Measurements from ENCODE around the gene OR8B12. TPM values are rescaled to one million over a fixed set of nuclear protein-coding genes. Genes with fewer than 3 reads are reported as not detected.

The OR8B12 gene, protein sequence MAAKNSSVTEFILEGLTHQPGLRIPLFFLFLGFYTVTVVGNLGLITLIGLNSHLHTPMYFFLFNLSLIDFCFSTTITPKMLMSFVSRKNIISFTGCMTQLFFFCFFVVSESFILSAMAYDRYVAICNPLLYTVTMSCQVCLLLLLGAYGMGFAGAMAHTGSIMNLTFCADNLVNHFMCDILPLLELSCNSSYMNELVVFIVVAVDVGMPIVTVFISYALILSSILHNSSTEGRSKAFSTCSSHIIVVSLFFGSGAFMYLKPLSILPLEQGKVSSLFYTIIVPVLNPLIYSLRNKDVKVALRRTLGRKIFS
- not detected for total RNA-seq
- not detected for polyA plus RNA-seq

DNA sequence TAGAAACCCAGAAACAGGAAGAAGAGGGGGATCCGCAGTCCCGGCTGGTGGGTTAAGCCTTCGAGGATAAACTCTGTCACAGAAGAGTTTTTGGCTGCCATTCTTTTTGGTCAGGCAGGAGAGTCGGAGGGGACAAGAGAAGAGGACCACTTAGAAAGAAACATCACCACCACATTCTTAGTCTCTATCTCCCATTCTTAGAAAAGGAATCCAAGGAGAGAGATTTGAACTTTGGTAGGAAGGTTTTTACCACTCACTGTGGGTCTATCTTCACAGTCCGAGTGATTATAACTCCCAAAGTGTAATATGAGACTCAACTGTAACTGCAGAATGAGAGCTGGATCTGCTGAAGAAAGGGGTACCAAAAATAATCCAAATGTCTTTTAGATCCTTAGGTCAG is at the start of gene OR8B12:
TSS of gene OR8B12 (minus strand) at position 101 of the 400 bp plus-strand sequence. CDS start at position 101, 0 bp downstream.
- Histone ChIP-seq H3K9me3 (no peaks in the 10 kb centered on the region), H3K4me3 (no peak within 1 kb of the TSS), H3K4me1 (no peaks in the 10 kb centered on the region), H3K36me3 (no peaks in the 10 kb centered on the region), H3K27ac (no peak within 1 kb of the TSS), H3K27me3 (no peaks in the 10 kb centered on the region)
- TF ChIP-seq POLR2AphosphoS5 (IDR thresholded peaks at IDR 0.05): no peak
- TF ChIP-seq POLR2A (IDR thresholded peaks at IDR 0.05): no peak
- TF ChIP-seq, protein P1, sequence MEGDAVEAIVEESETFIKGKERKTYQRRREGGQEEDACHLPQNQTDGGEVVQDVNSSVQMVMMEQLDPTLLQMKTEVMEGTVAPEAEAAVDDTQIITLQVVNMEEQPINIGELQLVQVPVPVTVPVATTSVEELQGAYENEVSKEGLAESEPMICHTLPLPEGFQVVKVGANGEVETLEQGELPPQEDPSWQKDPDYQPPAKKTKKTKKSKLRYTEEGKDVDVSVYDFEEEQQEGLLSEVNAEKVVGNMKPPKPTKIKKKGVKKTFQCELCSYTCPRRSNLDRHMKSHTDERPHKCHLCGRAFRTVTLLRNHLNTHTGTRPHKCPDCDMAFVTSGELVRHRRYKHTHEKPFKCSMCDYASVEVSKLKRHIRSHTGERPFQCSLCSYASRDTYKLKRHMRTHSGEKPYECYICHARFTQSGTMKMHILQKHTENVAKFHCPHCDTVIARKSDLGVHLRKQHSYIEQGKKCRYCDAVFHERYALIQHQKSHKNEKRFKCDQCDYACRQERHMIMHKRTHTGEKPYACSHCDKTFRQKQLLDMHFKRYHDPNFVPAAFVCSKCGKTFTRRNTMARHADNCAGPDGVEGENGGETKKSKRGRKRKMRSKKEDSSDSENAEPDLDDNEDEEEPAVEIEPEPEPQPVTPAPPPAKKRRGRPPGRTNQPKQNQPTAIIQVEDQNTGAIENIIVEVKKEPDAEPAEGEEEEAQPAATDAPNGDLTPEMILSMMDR (IDR thresholded peaks at IDR 0.05): no peak
- no peak for TF ChIP-seq EP300 (IDR thresholded peaks at IDR 0.05)
- intact Hi-C loops (cut with DNase I): no loop called here
- no peak for DNase-seq
- 81 to 87% methylated on average over 5 of the region's 5 CpGs for WGBS, 2 donors

GRCh38 chr11:124592627-124593026 is 49.2 kb upstream of the OR8B12 start:
- WGBS, 2 donors: 67 to 85% methylated on average over 6 of the region's 6 CpGs
- Histone ChIP-seq H3K4me3 (no peak overlapping the region), H3K36me3 (no peaks in the 10 kb centered on the region)

DNA sequence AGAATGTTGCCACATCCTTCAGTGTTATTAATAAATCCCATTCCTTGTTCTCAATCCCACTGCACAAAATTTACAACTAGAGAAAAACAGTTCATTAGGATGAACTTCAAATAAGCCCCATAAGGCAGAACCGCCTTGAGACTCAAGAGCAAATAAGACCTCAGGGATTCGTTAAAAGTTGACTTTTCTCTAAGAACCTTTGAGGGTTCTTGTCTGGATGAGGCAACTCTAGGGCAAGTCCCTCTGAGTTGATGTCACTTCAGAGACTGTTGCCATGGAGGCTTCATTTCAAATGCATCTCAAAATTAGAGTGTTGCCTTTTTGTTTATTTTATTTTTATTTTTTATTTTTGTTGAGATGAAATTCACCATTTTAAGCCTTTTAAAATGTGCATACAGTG is 48.0 kb upstream of the OR8B12 start:
- TF ChIP-seq, protein P1 (IDR thresholded peaks at IDR 0.05): no peak
- no peak for TF ChIP-seq POLR2AphosphoS5 (IDR thresholded peaks at IDR 0.05)
- no peak for TF ChIP-seq EP300 (IDR thresholded peaks at IDR 0.05)
- no peak for TF ChIP-seq POLR2A (IDR thresholded peaks at IDR 0.05)
- WGBS, 2 donors: 65 to 82% methylated on average over 2 of the region's 2 CpGs
- intact Hi-C loops (cut with DNase I): no loop called here

More at GRCh38 chr11:124592627-124593026, 49.2 kb upstream of the OR8B12 start:
- H3K27me3 ChIP-seq: peaks cover 0 to 4% (median under 1%) of the 10 kb centered on the region in 3 donors
- no peak overlapping the region for H3K27ac ChIP-seq
- no peaks in the 10 kb centered on the region for H3K9me3 ChIP-seq
- DNase-seq: no peak
- TF ChIP-seq, protein P1 (IDR thresholded peaks at IDR 0.05): no peak
- TF ChIP-seq POLR2A (IDR thresholded peaks at IDR 0.05) (no peak), POLR2AphosphoS5 (IDR thresholded peaks at IDR 0.05) (no peak), EP300 (IDR thresholded peaks at IDR 0.05) (no peak)
- intact Hi-C loops (cut with DNase I): no loop called here
- no peaks in the 10 kb centered on the region for H3K4me1 ChIP-seq

DNA sequence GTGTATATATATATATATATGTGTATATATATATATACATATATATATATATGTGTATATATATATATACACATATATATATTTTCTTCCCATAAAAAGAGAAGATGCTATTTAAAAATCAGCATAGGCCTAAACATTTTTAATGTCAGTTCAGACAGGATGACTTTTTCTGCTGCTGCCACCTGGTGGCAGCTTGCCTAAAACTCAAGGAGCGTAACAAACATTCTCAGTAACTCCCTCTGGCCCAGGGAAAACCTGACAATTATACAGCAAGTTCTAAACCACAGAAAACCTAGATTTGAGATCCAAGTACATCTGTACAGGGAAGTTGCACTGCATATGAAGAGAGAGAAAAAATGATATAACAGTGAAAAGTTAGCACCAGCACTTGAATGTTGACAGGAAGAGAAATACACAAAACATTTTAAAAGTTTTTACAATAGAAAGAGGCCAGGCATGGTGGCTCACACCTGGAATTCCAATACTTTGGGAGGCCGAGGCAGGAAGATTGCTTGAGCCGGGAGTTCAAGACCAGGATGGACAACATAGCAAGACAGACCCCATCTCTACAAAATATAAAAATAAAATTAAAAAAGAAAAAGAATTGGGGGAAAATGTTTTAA is 42.9 kb upstream of the OR8B12 start:
- H3K27me3 ChIP-seq: no peaks in the 10 kb centered on the region
- DNase-seq: no peak
- no peaks in the 10 kb centered on the region for H3K36me3 ChIP-seq
- H3K4me3 ChIP-seq: no peak overlapping the region
- WGBS, 2 donors: 39 to 47% methylated on average over 3 of the region's 3 CpGs
- H3K4me1 ChIP-seq: no peaks in the 10 kb centered on the region
- no peaks in the 10 kb centered on the region for H3K9me3 ChIP-seq
- intact Hi-C loops (cut with DNase I): loop anchor here (5.0 kb wide), 2 partner anchors 169 to 514 kb away; no protein-coding TSS in a partner anchor
- TF ChIP-seq POLR2A (IDR thresholded peaks at IDR 0.05) (no peak), POLR2AphosphoS5 (IDR thresholded peaks at IDR 0.05) (no peak), EP300 (IDR thresholded peaks at IDR 0.05) (no peak)
- TF ChIP-seq, protein P1 (IDR thresholded peaks at IDR 0.05): peak in 3 of 4 experiments; percentile 17 to 45 (median 32)
- no peak overlapping the region for H3K27ac ChIP-seq

More for the DNA sequence above, 48.0 kb upstream of the OR8B12 start:
- no peak for DNase-seq
- Histone ChIP-seq H3K36me3 (no peaks in the 10 kb centered on the region), H3K27ac (no peak overlapping the region), H3K4me1 (no peaks in the 10 kb centered on the region), H3K9me3 (no peaks in the 10 kb centered on the region), H3K27me3 (no peaks in the 10 kb centered on the region), H3K4me3 (no peak overlapping the region)
